HEK293T (cell line): Measurements from ENCODE around the gene RPS19.

Experiments used
- BHLHE40 ChIP-seq: fragments of 450-650 bp; IDR thresholded peaks from 2 replicates; pipeline ENCODE4 v1.6.1; 2016; ENCODE audit warnings: mild to moderate bottlenecking, moderate library complexity, borderline replicate concordance
- FOXA1 ChIP-seq: fragments of 450-650 bp; IDR thresholded peaks from 2 replicates; pipeline ENCODE4 v1.6.1; 2016; ENCODE audit warnings: mild to moderate bottlenecking
- FOXK2 ChIP-seq: fragments of 450-650 bp; IDR thresholded peaks from 2 replicates; pipeline ENCODE4 v1.6.1; 2016; ENCODE audit warnings: mild to moderate bottlenecking
- PKNOX1 ChIP-seq: fragments of 450-650 bp; IDR thresholded peaks from 2 replicates; pipeline ENCODE4 v1.6.1; 2016

- no peak for TF ChIP-seq FOXK2
- no peak for TF ChIP-seq PKNOX1
- TF ChIP-seq BHLHE40: no peak
- TF ChIP-seq FOXA1: no peak
These were observed 21.9 kb upstream of the RPS19 start for GRCh38 chr19:41837981-41838708.
